ENCODE data around the gene AP4S1.

DNA sequence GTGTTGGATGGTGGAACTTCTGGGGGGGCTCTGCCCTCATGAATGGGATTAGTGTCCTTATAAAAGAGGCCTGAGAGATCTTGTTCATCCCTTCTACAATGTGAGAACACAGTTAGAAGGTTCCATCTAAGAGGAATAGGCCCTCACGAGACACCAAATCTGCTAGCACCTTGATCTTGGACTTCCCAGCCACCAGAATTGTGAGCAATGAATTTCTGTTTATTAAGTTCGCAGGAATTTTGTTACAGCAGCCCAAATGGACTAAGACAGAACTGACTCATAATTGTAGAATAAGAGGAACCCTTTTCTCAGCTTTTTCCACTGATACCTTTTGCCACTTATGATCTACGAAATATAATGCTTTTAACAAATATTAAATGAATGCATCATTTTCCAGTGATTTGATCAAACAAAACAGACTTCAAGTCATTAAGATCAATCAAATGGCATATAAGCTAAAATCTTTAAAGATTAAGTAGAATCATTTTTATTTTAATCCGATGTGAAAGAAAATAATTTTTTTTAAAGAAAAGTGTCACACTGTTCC is 113.9 kb downstream of the AP4S1 start:
- TF ChIP-seq POLR2A (IDR thresholded peaks at IDR 0.05; ENCODE audit: low read depth, low read length), result no peak
- TF ChIP-seq POLR2AphosphoS5 (IDR thresholded peaks at IDR 0.05; ENCODE audit: low read depth, low read length), result no peak
